Measurements from ENCODE around the gene FLT3LG.

Gene FLT3LG

DNA sequence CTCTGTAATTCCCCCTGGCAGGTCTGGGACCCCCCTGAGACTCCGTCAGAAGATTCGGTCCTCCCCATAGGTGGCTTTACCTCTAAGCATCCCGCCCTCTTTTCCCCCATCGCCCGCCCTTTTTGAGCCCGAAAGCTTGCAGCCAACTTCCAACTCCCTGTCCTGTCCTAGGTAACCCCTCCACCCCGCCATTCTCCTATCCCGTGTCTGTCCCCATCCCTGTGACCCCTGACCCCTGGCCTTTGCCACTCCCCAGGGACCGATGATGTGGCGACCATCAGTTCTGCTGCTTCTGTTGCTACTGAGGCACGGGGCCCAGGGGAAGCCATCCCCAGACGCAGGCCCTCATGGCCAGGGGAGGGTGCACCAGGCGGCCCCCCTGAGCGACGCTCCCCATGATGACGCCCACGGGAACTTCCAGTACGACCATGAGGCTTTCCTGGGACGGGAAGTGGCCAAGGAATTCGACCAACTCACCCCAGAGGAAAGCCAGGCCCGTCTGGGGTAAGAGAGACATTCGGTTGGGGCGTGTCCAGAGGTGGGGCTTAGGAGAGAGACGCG, 54.3 kb downstream of the FLT3LG start:
- no peak for DNase-seq (ENCODE audit: extremely low read depth, low read depth)
- TF ChIP-seq, protein P1, sequence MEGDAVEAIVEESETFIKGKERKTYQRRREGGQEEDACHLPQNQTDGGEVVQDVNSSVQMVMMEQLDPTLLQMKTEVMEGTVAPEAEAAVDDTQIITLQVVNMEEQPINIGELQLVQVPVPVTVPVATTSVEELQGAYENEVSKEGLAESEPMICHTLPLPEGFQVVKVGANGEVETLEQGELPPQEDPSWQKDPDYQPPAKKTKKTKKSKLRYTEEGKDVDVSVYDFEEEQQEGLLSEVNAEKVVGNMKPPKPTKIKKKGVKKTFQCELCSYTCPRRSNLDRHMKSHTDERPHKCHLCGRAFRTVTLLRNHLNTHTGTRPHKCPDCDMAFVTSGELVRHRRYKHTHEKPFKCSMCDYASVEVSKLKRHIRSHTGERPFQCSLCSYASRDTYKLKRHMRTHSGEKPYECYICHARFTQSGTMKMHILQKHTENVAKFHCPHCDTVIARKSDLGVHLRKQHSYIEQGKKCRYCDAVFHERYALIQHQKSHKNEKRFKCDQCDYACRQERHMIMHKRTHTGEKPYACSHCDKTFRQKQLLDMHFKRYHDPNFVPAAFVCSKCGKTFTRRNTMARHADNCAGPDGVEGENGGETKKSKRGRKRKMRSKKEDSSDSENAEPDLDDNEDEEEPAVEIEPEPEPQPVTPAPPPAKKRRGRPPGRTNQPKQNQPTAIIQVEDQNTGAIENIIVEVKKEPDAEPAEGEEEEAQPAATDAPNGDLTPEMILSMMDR (IDR thresholded peaks at IDR 0.05; ENCODE audit: low read depth, low read length), result no peak

DNA sequence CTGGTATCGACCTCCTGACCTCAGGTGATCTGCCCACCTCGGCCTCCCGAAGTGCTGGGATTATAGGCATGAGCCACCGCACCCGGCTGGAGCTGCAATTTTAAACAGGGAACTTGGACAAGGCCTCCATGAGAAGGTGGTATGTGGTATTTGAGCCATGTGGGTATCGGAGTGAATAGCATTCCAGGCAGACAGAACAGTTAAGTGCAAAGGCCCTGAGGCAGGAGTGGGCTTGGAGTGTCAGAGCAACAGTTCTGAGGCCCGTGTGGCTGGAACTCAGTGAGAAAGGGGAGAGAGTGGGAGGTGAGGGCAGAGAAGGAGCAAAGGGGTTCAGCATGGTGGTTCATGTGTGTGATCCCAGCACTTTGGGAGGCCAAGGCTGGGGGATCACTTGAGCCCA, 56.7 kb downstream of the FLT3LG start:
- no peak for DNase-seq (ENCODE audit: extremely low read depth, low read depth)
- TF ChIP-seq, protein P1 (IDR thresholded peaks at IDR 0.05; ENCODE audit: low read depth, low read length), result no peak

DNA sequence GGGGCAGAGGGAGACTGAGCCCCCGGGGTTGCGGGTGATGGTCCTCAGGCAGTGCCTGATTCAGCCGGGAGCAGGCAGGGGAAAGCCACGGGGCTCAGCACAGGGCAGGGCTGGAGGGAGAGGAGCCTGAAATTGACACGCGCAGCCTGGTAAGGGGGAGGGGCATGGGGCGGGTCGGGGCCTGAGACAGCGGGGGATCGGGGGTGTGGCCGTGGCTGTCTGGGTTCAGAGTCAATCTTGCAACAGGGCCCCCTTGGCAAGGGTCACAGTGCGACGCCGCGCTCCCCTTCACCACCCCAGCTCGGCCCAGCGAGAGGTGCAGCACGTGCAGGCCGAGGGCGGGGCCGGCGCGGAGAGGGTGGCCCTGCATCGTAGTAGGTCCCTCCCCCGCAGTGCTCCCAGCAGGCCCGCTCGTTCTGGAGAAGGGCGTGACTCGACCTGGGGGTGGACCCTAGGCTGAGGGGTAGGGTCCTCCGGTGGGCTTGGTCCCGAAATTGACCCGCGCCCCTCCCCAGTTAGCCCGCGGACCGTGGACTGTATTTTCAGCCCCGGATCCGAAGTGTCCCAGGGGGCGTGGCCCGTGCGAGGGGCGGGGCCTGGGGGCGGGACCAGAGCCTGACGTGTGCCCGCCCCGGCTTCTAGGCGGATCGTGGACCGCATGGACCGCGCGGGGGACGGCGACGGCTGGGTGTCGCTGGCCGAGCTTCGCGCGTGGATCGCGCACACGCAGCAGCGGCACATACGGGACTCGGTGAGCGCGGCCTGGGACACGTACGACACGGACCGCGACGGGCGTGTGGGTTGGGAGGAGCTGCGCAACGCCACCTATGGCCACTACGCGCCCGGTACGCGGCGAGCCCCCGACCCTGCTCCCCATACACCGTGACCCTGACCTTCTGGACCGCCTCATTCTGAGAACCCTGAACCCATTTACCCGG, 59.8 kb downstream of the FLT3LG start:
- TF ChIP-seq, protein P1 (IDR thresholded peaks at IDR 0.05; ENCODE audit: low read depth, low read length), result no peak
- DNase-seq (ENCODE audit: extremely low read depth, low read depth), result no peak

DNA sequence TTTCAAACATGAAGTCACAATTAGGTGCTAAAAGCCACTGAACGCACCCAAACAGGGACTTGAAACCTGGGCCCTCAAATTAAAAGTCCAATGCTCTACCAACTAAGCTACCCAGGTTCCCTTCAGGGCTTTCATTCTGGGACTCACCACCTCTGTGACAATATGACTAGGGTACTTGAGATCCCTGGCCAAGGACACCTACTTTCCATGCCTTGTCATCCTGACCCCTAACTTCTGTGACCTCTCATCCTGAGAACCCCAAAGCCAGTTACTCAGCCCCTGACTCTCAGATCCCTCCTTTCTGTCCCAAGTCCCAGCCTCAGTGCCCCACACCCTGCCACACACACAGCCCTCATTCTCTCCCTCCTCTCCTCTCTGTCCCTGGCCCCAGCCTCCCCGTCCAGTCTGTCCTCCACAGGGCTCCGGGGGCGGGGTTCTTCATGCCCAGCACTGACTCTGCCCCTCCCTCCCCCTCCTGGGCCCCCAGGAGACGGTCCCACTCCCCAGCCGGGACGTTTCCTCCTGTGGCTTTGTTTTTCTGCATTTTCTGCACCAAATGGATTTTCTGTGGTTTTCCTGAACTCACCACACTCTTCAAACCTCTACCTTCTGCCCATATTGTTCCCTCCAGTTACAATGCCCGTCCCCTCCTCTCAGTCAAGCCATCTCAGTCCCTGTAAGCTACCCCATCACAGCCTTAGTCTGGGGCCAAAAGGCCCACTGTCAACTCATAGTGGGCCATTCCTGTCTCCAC, 60.8 kb downstream of the FLT3LG start:
- TF ChIP-seq, protein P1 (IDR thresholded peaks at IDR 0.05; ENCODE audit: low read depth, low read length), result no peak
- DNase-seq (ENCODE audit: extremely low read depth, low read depth), result no peak

Measured in AG09319 (cell line).